Keratinocyte (primary cell): ENCODE measurements around the gene HPF1. TPM values are rescaled to one million over a fixed set of nuclear protein-coding genes. Genes with fewer than 3 reads are reported as not detected.

Experiments used
- DNase-seq: peaks from one replicate; pipeline ENCODE4 v3.0.0-alpha.2; 2011; ENCODE audit warnings: low read depth, missing footprints, low spot score
- FAIRE-seq: peaks from 2 replicates; lab custom pipeline; 2011; peaks lifted over from hg19 to GRCh38; lab: Jason Lieb, UNC
- H2AFZ ChIP-seq: 2 replicates; pipeline ENCODE4 v1.6.0; 2012; ENCODE audit warnings: low read length, control low read depth, inconsistent platforms; ENCODE audit not compliant: control insufficient read depth
- H3K27ac ChIP-seq: 2 replicates; pipeline ENCODE4 v1.5.1; 2011; ENCODE audit warnings: low read length; ENCODE audit not compliant: control insufficient read depth, insufficient read depth
- H3K27me3 ChIP-seq: 3 replicates; pipeline ENCODE4 v1.6.0; 2011; ENCODE audit warnings: low read length; ENCODE audit not compliant: control insufficient read depth, insufficient read depth; ENCODE audit errors: extremely low read depth
- H3K36me3 ChIP-seq, 2 experiments: 2 replicates in 1 of 2; 3 replicates in 1 of 2; pipeline ENCODE4 v1.5.1; 2011; ENCODE audit warnings: low read length in 2 of 2, mild to moderate bottlenecking in 1 of 2; ENCODE audit not compliant: control insufficient read depth in 2 of 2, insufficient read depth in 2 of 2; ENCODE audit errors: extremely low read depth in 1 of 2
- H3K4me1 ChIP-seq: 3 replicates; pipeline ENCODE4 v1.5.1; 2011; ENCODE audit warnings: low read length; ENCODE audit not compliant: control insufficient read depth, insufficient read depth; ENCODE audit errors: extremely low read depth
- H3K4me2 ChIP-seq: 3 replicates; pipeline ENCODE4 v1.6.0; 2011; ENCODE audit warnings: low read depth, low read length; ENCODE audit not compliant: control insufficient read depth, insufficient read depth; ENCODE audit errors: extremely low read depth
- H3K4me3 ChIP-seq, 3 experiments: fragments of 200-600 bp in 1 of 3; sonication (generic) in 1 of 3; 2 replicates in 2 of 3; 3 replicates in 1 of 3; pipeline ENCODE4 v1.5.1; 2011 to 2016; ENCODE audit warnings: low read length in 3 of 3, mild to moderate bottlenecking in 3 of 3, control low read depth in 2 of 3, inconsistent platforms in 1 of 3, low read depth in 1 of 3, mixed read lengths in 1 of 3, mixed run types in 1 of 3, moderate library complexity in 1 of 3; ENCODE audit not compliant: control insufficient read depth in 2 of 3, insufficient read depth in 2 of 3; ENCODE audit errors: extremely low read depth in 1 of 3
- H3K79me2 ChIP-seq: 2 replicates; pipeline ENCODE4 v1.6.0; 2012; ENCODE audit warnings: low read length; ENCODE audit not compliant: control insufficient read depth, insufficient read depth
- H3K9ac ChIP-seq: 3 replicates; pipeline ENCODE4 v1.6.0; 2011; ENCODE audit warnings: low read length; ENCODE audit not compliant: control insufficient read depth, insufficient read depth; ENCODE audit errors: extremely low read depth
- H3K9me1 ChIP-seq: 3 replicates; pipeline ENCODE4 v1.6.0; 2011; ENCODE audit warnings: low read length; ENCODE audit not compliant: control insufficient read depth, insufficient read depth; ENCODE audit errors: extremely low read depth
- H3K9me3 ChIP-seq: 2 replicates; pipeline ENCODE4 v1.5.1; 2012; ENCODE audit warnings: low read depth, low read length; ENCODE audit not compliant: control insufficient read depth
- H4K20me1 ChIP-seq: 3 replicates; pipeline ENCODE4 v1.6.0; 2011; ENCODE audit warnings: low read length; ENCODE audit not compliant: control insufficient read depth, insufficient read depth; ENCODE audit errors: extremely low read depth
- EZH2 ChIP-seq: IDR thresholded peaks from one replicate; pipeline ENCODE4 v1.6.1; 2012; ENCODE audit warnings: inconsistent platforms, mild to moderate bottlenecking, low read length, moderate library complexity
- dilution Hi-C: fragments of 300-500 bp; cut with MboI; formaldehyde crosslinking; loops from one replicate; pipeline ENCODE4 v1.7.0; 2020; ENCODE audit warnings: low sequenced_read_pairs; ENCODE audit not compliant: extremely low pct_ligation_motif_present
- polyA plus RNA-seq, 5 experiments: library from polyadenylated mRNA; depleted of rRNA in 3 of 5; stranded (reverse) in 3 of 5; stranded (forward) in 1 of 5; unstranded in 1 of 5; fragments of >200 nt; gene quantifications; 1 replicate in 1 of 5; 2 replicates in 3 of 5; 3 replicates in 1 of 5; pipeline versions ENCODE4 v1.2.1 to v1.2.3, GENCODE V29; 2011 to 2012; ENCODE audit warnings: missing spikeins in 2 of 5, low read depth in 1 of 5, low replicate concordance in 1 of 5
- TF ChIP-seq, protein P1 (sequence below), 3 experiments: IDR thresholded peaks in 1 of 3; conservative IDR thresholded peaks in 1 of 3; optimal IDR thresholded peaks in 1 of 3; 2 replicates in 2 of 3; 3 replicates in 1 of 3; pipeline versions ENCODE3 to v1.5.1; 2011; ENCODE audit warnings: low read length in 3 of 3, mild to moderate bottlenecking in 3 of 3, moderate library complexity in 2 of 3, control low read depth in 1 of 3, inconsistent platforms in 1 of 3; ENCODE audit not compliant: insufficient read depth in 2 of 3; ENCODE audit errors: extremely low read depth in 1 of 3

Gene HPF1
- polyA plus RNA-seq, 1 donor (not counting 4 experiments of a cell fraction or from before 2014, with no cell fraction given) = 19.1 TPM

DNA sequence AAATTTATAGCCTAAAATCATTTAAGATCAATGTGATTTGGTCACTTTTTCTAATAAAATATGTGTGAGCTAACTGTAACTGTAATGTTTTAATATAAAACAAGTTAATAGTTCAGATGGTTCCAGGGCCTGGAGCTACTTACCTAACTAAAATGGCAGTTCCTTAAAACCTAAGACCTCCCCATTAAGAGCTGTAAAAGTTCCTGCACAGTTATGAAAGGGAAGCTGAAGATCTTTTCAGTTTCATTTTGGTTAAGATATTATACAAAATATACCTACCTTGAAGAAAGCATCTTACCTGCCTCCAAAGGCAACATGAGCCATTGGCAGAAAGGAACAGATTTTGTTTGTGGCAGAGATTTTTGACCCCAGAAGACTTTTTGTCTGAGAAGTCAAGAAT, 30.1 kb downstream of the HPF1 start:
- Histone ChIP-seq H3K79me2 (no peaks in the 10 kb centered on the region), H3K4me2 (no peak overlapping the region), H3K36me3 (peaks cover 0 to 2% of the 10 kb centered on the region in 2 experiments), H3K9me1 (no peaks in the 10 kb centered on the region), H3K27ac (no peak overlapping the region), H4K20me1 (no peaks in the 10 kb centered on the region), H3K4me1 (no peaks in the 10 kb centered on the region), H3K27me3 (no peaks in the 10 kb centered on the region), H3K4me3 (no peak overlapping the region), H3K9ac (no peak overlapping the region), H3K9me3 (no peaks in the 10 kb centered on the region), H2AFZ (no peak overlapping the region)
- dilution Hi-C loops = no loop called here
- TF ChIP-seq, protein P1, sequence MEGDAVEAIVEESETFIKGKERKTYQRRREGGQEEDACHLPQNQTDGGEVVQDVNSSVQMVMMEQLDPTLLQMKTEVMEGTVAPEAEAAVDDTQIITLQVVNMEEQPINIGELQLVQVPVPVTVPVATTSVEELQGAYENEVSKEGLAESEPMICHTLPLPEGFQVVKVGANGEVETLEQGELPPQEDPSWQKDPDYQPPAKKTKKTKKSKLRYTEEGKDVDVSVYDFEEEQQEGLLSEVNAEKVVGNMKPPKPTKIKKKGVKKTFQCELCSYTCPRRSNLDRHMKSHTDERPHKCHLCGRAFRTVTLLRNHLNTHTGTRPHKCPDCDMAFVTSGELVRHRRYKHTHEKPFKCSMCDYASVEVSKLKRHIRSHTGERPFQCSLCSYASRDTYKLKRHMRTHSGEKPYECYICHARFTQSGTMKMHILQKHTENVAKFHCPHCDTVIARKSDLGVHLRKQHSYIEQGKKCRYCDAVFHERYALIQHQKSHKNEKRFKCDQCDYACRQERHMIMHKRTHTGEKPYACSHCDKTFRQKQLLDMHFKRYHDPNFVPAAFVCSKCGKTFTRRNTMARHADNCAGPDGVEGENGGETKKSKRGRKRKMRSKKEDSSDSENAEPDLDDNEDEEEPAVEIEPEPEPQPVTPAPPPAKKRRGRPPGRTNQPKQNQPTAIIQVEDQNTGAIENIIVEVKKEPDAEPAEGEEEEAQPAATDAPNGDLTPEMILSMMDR (optimal IDR thresholded peaks at IDR 0.05 in 1 of 3, IDR thresholded peaks at IDR 0.05 in 1 of 3, conservative IDR thresholded peaks at IDR 0.05 in 1 of 3; ENCODE audit: extremely low read depth in 1 of 3, insufficient read depth in 2 of 3, low read length in 3 of 3) = no peak
- TF ChIP-seq EZH2 = no peak
- DNase-seq (no peak), FAIRE-seq (no peak)

DNA sequence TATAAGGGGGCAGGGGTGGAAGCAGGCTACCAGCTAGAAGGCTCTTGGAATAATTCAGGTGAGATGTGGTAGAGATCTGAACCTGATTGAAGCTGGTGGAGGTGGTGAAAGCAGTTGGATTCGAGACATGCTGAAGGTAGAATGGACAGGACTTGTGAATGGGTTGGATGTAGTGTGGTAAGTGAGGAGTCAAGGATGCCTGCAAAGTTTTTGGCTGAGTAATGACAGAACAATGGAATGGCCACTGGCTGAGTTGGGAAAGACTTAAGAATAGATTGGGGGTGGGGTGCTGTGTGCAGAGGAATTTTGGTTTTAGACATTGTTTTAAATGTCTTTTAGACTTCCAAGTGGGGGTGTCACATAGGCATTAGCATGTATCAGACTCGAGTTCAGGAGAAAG, 33.5 kb downstream of the HPF1 start:
- H2AFZ ChIP-seq = no peak overlapping the region
- H4K20me1 ChIP-seq = no peaks in the 10 kb centered on the region
- no peak overlapping the region for H3K4me3 ChIP-seq
- H3K9ac ChIP-seq = no peak overlapping the region
- dilution Hi-C loops = no loop called here
- no peak overlapping the region for H3K27ac ChIP-seq
- H3K9me3 ChIP-seq = no peaks in the 10 kb centered on the region
- no peak overlapping the region for H3K4me2 ChIP-seq
- DNase-seq (no peak), FAIRE-seq (no peak)
- H3K9me1 ChIP-seq = no peaks in the 10 kb centered on the region
- TF ChIP-seq, protein P1 (optimal IDR thresholded peaks at IDR 0.05 in 1 of 3, IDR thresholded peaks at IDR 0.05 in 1 of 3, conservative IDR thresholded peaks at IDR 0.05 in 1 of 3; ENCODE audit: extremely low read depth in 1 of 3, insufficient read depth in 2 of 3, low read length in 3 of 3) = no peak
- no peak for TF ChIP-seq EZH2
- H3K4me1 ChIP-seq = no peaks in the 10 kb centered on the region
- no peaks in the 10 kb centered on the region for H3K79me2 ChIP-seq
- H3K36me3 ChIP-seq = peaks cover 0 to 2% of the 10 kb centered on the region in 2 experiments
- H3K27me3 ChIP-seq = no peaks in the 10 kb centered on the region
